IMR-90 (cell line): ENCODE data around the gene SLC35B2.

Source experiments
- CEBPB ChIP-seq: IDR thresholded peaks from 2 replicates; pipeline ENCODE4 v1.6.1; 2012; ENCODE audit warnings: low read depth, low read length, improper control_type of control experiment
- CTCF ChIP-seq: conservative IDR thresholded peaks from 2 replicates; pipeline ENCODE4 v1.5.1; 2012; ENCODE audit warnings: mild to moderate bottlenecking, low read depth, low read length, improper control_type of control experiment
- ELK1 ChIP-seq: fragments of 150-350 bp; IDR thresholded peaks from 2 replicates; pipeline ENCODE4 v1.6.1; 2016; ENCODE audit warnings: low read depth, mild to moderate bottlenecking, low read length, moderate library complexity, borderline replicate concordance
- FOS ChIP-seq: fragments of 150-350 bp; IDR thresholded peaks from 2 replicates; pipeline ENCODE4 v1.6.1; 2016; ENCODE audit warnings: low read depth, low read length
- MAFK ChIP-seq: IDR thresholded peaks from 2 replicates; pipeline ENCODE4 v1.6.1; 2012; ENCODE audit warnings: low read depth, low read length, improper control_type of control experiment
- POLR2A ChIP-seq: IDR thresholded peaks from 2 replicates; pipeline ENCODE4 v1.6.1; 2012; ENCODE audit warnings: mild to moderate bottlenecking, low read depth, low read length
- RAD21 ChIP-seq: IDR thresholded peaks from 2 replicates; pipeline ENCODE4 v1.6.1; 2012; ENCODE audit warnings: low read length, improper control_type of control experiment

- no peak for TF ChIP-seq CTCF
- TF ChIP-seq MAFK: no peak
- no peak for TF ChIP-seq RAD21
- TF ChIP-seq POLR2A: no peak
- TF ChIP-seq CEBPB: no peak
- TF ChIP-seq FOS: no peak
- TF ChIP-seq ELK1: no peak
Measured at GRCh38 chr6:44305200-44305725, 47.9 kb upstream of the SLC35B2 start.
